HTR-8/SVneo (cell line): ENCODE measurements around the gene IQCK.
A peak's percentile ranks its signal among the peaks of the same experiment; 100 is the strongest.
"Not testable (repeated sequence)": the region's sequence is repeated elsewhere in the genome, so short reads cannot be mapped to it uniquely, and the experiment has no call there.

Source experiments
- DNase-seq: peaks from one replicate; pipeline ENCODE4 v3.0.0; 2011; ENCODE audit warnings: low spot score, mixed read lengths; ENCODE audit not compliant: insufficient read length
- FAIRE-seq: peaks from 2 replicates; lab custom pipeline; 2011; peaks lifted over from hg19 to GRCh38; lab: Jason Lieb, UNC

IQCK gene, protein sequence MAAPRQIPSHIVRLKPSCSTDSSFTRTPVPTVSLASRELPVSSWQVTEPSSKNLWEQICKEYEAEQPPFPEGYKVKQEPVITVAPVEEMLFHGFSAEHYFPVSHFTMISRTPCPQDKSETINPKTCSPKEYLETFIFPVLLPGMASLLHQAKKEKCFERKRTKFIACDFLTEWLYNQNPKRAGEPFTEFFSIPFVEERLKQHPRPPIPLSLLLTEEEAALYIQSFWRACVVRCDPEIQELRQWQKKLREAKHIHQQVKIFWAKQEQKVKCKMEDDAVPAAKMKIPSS

DNA sequence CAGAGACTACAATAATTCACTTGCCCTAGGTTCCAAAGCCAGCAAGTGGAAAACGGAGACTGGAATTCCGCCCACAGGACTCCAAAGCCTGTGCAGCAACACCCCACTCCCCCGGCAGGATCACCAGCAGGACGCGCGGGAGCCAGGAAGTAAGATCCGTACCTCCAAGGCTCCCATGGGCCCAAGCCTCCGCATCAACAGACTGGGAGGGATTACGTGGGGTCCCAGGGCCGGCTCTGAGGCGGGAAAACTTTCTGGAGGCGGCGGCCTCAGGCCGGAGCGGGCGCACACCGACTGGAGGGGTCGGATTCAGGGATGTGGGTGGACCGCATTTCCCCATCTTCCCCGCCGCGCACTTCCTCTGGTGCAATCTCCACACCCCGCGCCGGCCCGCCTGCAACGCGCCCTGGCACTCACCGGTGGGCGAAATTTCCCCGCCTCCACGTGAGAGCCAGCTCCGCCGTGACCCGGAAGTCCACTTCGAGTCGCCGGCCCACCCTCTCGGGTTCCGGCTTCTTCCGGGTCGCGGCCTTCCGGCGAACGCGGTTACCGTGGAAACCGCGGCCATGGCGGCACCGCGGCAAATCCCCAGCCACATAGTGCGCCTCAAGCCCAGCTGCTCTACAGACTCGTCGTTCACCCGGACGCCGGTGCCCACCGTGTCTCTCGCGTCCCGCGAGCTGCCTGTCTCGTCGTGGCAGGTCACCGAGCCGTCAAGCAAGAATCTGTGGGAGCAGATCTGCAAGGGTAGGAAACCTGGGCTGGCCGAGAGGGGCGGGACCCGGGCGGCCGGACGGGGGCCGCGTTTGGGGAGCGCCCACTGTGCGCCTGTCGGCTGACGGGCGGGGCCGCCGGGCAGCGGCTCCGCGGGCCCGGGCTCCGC, at the start of gene IQCK, which contains the start of gene KNOP1:
TSS of gene IQCK (plus strand) at position 531 of the 883 bp plus-strand sequence. CDS start at position 567, 36 bp downstream.
TSS of gene KNOP1 (minus strand) at position 487 of the 883 bp plus-strand sequence. CDS start 3,192 bp downstream, outside the sequence.
- peak; percentile 92 for DNase-seq
- peak; percentile 9 for FAIRE-seq

GRCh38 chr16:19672378-19672777, 45.7 kb upstream of the IQCK start:
- FAIRE-seq (no peak), DNase-seq (no peak)

DNA sequence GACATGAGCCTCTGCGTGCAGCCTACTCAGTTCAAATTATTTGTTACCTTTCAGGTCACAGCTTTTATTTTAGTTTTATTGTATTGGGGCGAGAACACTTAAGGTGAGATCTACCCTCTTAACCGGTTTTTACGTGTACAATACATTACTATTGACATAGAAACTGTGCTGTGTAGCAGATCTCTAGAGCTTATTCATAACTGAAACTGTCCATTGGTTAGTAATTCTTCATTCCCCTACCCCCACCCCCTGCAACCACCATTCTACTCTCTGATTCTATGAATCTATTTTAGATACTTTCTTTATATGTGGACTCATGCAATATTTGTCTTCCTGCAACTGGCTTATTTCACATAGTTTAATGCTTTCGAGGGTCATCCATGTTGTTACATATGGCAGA, 43.6 kb upstream of the IQCK start:
- FAIRE-seq (no peak), DNase-seq (no peak)

- FAIRE-seq (no peak), DNase-seq (no peak)
Observed at GRCh38 chr16:19677402-19677801, 40.7 kb upstream of the IQCK start.

DNA sequence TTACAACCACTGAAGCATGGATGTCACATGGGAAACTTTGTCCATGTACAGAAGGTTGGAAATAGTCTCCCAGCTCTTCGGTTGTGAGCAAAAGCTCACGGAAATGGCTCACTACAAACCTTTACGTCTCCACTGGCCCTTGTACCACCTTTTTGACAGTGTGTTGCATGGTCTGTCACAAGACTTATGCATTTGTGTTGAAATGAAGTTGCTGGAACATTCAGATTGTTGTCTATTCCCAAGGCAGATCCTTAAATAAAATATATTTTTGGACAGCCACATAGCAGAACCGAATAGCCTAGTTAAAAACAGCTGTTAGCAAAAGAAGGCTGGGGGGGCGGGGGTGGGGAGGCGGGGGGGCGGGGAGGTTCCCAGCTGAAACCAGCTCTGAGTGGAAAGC, 39.3 kb upstream of the IQCK start:
- DNase-seq (no peak), FAIRE-seq (no peak)

GRCh38 chr16:19679281-19679680, 38.8 kb upstream of the IQCK start:
- DNase-seq, FAIRE-seq: not testable (repeated sequence)

- DNase-seq = peak; percentile 14
- FAIRE-seq = no peak
Observed at GRCh38 chr16:19680881-19681340, 37.2 kb upstream of the IQCK start.

GRCh38 chr16:19681637-19682036, 36.4 kb upstream of the IQCK start:
- FAIRE-seq = no peak
- DNase-seq = no peak

DNA sequence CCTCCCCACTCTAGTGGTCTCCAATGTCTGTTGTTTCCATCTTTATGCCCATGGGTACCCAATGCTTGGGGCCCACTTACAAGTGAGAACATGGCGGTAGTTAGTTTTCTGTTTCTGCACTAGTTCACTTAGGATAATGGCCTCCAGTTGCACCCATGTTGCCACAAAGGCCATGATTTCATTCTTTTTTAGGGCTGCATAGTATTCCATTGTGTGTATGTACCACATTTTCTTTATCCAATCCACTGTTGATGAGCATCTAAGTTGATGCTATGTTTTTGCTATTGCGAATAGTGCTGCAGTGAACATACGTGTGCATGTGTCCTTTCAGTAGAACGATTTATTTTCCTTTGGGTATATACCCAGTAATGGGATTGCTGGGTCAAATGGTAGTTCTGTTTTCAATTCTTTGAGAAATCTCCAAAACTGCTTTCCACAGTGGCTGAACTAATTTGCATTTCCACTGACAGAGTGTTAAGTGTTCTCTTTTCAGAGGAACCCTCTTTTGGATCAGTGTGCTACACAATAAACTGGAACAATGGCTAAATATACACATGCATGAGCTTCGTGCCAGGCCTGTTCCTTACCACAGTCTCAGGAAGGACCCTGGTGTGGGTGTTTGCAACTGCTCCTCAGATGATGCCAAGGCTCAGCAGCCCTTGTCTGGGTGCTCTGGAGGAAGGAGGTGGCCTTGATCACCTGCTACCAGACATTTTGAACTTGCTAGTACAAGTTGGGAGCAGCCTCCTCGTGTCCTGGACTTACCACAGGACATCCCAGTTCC, 34.4 kb upstream of the IQCK start:
- FAIRE-seq = no peak
- no peak for DNase-seq

GRCh38 chr16:19685176-19685575, 32.9 kb upstream of the IQCK start:
- no peak for FAIRE-seq

DNA sequence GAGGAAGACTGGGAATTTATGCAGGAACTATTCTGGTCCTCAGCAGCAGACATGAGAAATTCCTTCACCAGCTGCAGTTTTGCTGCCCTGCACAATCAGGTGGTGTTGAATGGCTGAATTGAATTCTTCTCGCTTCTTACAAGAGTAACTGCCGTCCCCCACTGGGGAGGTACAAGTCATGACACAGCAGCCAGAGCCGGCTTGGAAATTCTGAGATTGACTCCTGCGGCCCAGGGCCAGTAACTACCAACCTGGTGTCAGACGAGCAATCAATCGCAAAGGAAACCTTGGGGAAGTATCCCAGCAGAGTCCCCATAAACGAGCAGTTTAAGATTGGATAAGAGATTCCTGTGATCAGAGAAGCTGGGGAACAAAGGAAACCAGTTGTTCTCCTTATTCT, 30.8 kb upstream of the IQCK start:
- FAIRE-seq (no peak), DNase-seq (no peak)

More at GRCh38 chr16:19685176-19685575, 32.9 kb upstream of the IQCK start:
- no peak for DNase-seq

- FAIRE-seq = no peak
- DNase-seq = no peak
Observed at GRCh38 chr16:19688396-19689024, 29.6 kb upstream of the IQCK start.

DNA sequence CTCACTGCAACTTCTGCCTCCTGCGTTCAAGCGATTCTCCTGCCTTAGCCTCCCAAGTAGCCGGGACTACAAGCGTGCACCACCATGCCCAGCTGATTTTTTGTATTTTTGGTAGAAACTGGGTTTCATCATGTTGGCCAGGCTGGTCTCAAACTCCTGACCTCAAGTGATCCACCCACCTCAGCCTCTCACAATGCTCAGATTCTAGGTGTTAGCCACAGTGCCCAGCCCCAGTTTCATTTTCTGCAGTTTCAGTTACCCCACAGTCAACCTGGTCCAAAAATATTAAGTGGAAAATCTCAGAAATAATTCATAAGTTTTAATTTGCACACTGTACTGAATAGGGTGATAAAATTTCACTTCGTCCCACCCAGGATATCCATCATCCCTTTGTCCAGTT, 28.7 kb upstream of the IQCK start:
- DNase-seq (no peak), FAIRE-seq (no peak)

DNA sequence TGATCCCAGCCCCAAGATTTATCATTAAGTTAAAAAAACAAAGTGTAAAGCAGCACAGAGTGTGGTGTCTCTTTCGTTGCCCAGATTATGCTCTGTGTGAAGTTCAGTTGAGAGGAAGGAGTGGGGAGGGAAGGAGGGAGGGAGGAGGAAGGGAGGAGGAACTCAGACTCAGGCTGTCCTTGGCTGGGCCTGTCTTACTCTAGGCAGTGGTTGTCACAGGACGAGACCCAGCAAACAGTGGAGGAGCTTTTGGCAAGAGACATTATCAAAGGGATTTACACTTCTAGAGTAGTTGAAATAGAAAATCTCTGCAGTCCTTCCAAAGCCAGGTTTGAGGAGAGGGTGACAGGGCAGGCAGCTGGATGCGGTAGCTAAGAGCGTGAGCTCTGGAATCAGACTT, 27.9 kb upstream of the IQCK start:
- FAIRE-seq = no peak
- no peak for DNase-seq

- FAIRE-seq (no peak), DNase-seq (no peak)
Observed at GRCh38 chr16:19691161-19691711, 26.8 kb upstream of the IQCK start.

DNA sequence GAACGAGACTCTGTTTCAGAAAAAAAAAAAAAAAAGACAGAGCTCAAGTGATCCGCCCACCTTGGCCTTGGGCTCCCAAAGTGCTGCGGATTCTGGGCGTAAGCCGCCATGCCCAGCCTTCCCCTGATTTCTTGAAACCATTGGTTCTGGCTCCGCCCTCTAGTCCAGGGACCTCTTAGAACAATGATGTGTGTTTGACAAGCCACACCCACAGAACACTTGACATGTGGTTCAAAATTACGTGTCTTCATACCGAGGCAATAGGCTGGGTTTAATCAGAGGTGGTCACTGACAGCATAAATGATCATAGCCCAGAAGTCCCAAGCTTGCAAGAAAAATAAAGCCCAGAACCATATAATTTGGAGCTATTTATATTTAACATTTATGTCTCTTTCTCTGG, 23.1 kb upstream of the IQCK start:
- FAIRE-seq = no peak

GRCh38 chr16:19696328-19696727, 21.7 kb upstream of the IQCK start:
- no peak for DNase-seq

More for the DNA sequence above, 23.1 kb upstream of the IQCK start:
- no peak for DNase-seq

GRCh38 chr16:19696961-19697360, 21.1 kb upstream of the IQCK start:
- FAIRE-seq = no peak
- no peak for DNase-seq

More at GRCh38 chr16:19696328-19696727, 21.7 kb upstream of the IQCK start:
- FAIRE-seq = no peak

GRCh38 chr16:19697756-19698318, 20.2 kb upstream of the IQCK start:
- no peak for FAIRE-seq

More at GRCh38 chr16:19697756-19698318, 20.2 kb upstream of the IQCK start:
- DNase-seq = no peak
